Endothelial cell of umbilical vein (primary cell): ENCODE data around the gene SYCP2. TPM values are rescaled to one million over a fixed set of nuclear protein-coding genes. Genes with fewer than 3 reads are reported as not detected.

Source experiments
- BruUV-seq: library from RNA; stranded (reverse); fragments of 400-500 nt; replicated peaks from 2 replicates; lab custom pipeline; 2021; lab: Mats Ljungman, UMichigan
- CTCF ChIA-PET: fragments of 300-600, 350-600 bp; sonication (Branson Sonifier 250); formaldehyde crosslinking; loops from one replicate; lab custom pipeline; 2021; ENCODE audit warnings: antibody characterized with exemption, inconsistent platforms; lab: Charles Lee
- POLR2A ChIA-PET: fragments of 300-600, 350-600 bp; sonication (Branson Sonifier 250); formaldehyde crosslinking; loops from one replicate; lab custom pipeline; 2021; ENCODE audit warnings: antibody characterized with exemption, inconsistent platforms; lab: Charles Lee
- DNase-seq: peaks from one replicate; pipeline ENCODE4 v3.0.0-alpha.2; 2011; ENCODE audit warnings: low read depth, low spot score
- FAIRE-seq: peaks from 2 replicates; lab custom pipeline; 2011; peaks lifted over from hg19 to GRCh38; lab: Jason Lieb, UNC
- H2AFZ ChIP-seq: 2 replicates; pipeline ENCODE4 v1.6.0; 2012; ENCODE audit warnings: low read depth, low read length, control low read depth, inconsistent platforms
- H3K27ac ChIP-seq: 2 replicates; pipeline ENCODE4 v1.5.1; 2011; ENCODE audit warnings: low read depth, mild to moderate bottlenecking, control low read depth, low read length, moderate library complexity; ENCODE audit not compliant: insufficient read depth
- H3K27me3 ChIP-seq, 2 experiments: 2 replicates each; pipeline versions ENCODE4 v1.6.0 to v1.6.1; 2011; ENCODE audit warnings: low read length in 2 of 2, mixed read lengths in 1 of 2; ENCODE audit not compliant: control insufficient read depth in 2 of 2, insufficient read depth in 2 of 2
- H3K36me3 ChIP-seq, 2 experiments: 2 replicates in 1 of 2; 3 replicates in 1 of 2; pipeline ENCODE4 v1.5.1; 2011; ENCODE audit warnings: low read length in 2 of 2, mild to moderate bottlenecking in 1 of 2, moderate library complexity in 1 of 2; ENCODE audit not compliant: control insufficient read depth in 2 of 2, insufficient read depth in 2 of 2; ENCODE audit errors: extremely low read depth in 1 of 2
- H3K4me1 ChIP-seq: 3 replicates; pipeline ENCODE4 v1.5.1; 2011; ENCODE audit warnings: mild to moderate bottlenecking, low read length; ENCODE audit not compliant: control insufficient read depth, insufficient read depth; ENCODE audit errors: extremely low read depth
- H3K4me2 ChIP-seq: 2 replicates; pipeline ENCODE4 v1.6.1; 2011; ENCODE audit warnings: low read length, control low read depth, mixed read lengths; ENCODE audit not compliant: insufficient read depth
- H3K4me3 ChIP-seq, 3 experiments: fragments of 200-600 bp in 1 of 3; sonication (generic), shearing (Covaris generic) in 1 of 3; replicated peaks in 1 of 3; 2 replicates each; pipeline ENCODE4 v1.5.1; 2011 to 2016; ENCODE audit warnings: control low read depth in 3 of 3, low read length in 3 of 3, mild to moderate bottlenecking in 2 of 3, inconsistent platforms in 1 of 3, low read depth in 1 of 3, moderate library complexity in 1 of 3; ENCODE audit not compliant: insufficient read depth in 1 of 3
- H3K79me2 ChIP-seq: 2 replicates; pipeline ENCODE4 v1.6.0; 2012; ENCODE audit warnings: low read length, inconsistent platforms; ENCODE audit not compliant: control insufficient read depth, insufficient read depth
- H3K9ac ChIP-seq: replicated peaks from 2 replicates; pipeline ENCODE3; 2011; ENCODE audit warnings: low read length, control low read depth; ENCODE audit not compliant: insufficient read depth; ENCODE audit errors: extremely low read depth
- H3K9me1 ChIP-seq: replicated peaks from 3 replicates; pipeline ENCODE4 v1.6.0; 2011; ENCODE audit warnings: mild to moderate bottlenecking, low read length; ENCODE audit not compliant: control insufficient read depth, insufficient read depth; ENCODE audit errors: extremely low read depth
- H3K9me3 ChIP-seq: replicated peaks from 2 replicates; pipeline ENCODE4 v1.5.1; 2012; ENCODE audit warnings: low read length, inconsistent platforms; ENCODE audit not compliant: control insufficient read depth, insufficient read depth
- H4K20me1 ChIP-seq: replicated peaks from 2 replicates; pipeline ENCODE3; 2011; ENCODE audit warnings: mild to moderate bottlenecking, low read length; ENCODE audit not compliant: control insufficient read depth, insufficient read depth; ENCODE audit errors: extremely low read depth
- EZH2 ChIP-seq: IDR thresholded peaks from 2 replicates; pipeline ENCODE4 v1.6.1; 2012; ENCODE audit warnings: borderline replicate concordance, low read depth, mild to moderate bottlenecking, moderate library complexity, low read length, inconsistent platforms; ENCODE audit not compliant: severe bottlenecking
- FOS ChIP-seq: IDR thresholded peaks from 2 replicates; pipeline ENCODE4 v1.6.1; 2011; ENCODE audit warnings: mild to moderate bottlenecking, low read length, moderate library complexity, borderline replicate concordance; ENCODE audit not compliant: insufficient read depth
- GATA2 ChIP-seq: IDR thresholded peaks from 2 replicates; pipeline ENCODE4 v1.7.0; 2011; ENCODE audit warnings: low read depth, mild to moderate bottlenecking, moderate library complexity, mixed read lengths, low read length; ENCODE audit not compliant: insufficient read length, insufficient read depth
- JUN ChIP-seq: IDR thresholded peaks from 2 replicates; pipeline ENCODE4 v1.6.1; 2011; ENCODE audit warnings: borderline replicate concordance, low read depth; ENCODE audit not compliant: insufficient read length, insufficient read depth
- MYC ChIP-seq: IDR thresholded peaks from one replicate; pipeline ENCODE4 v1.6.1; 2011; ENCODE audit warnings: mild to moderate bottlenecking, low read depth, low read length
- POLR2A ChIP-seq: IDR thresholded peaks from 2 replicates; pipeline ENCODE4 v1.6.1; 2012; ENCODE audit warnings: low read depth, mild to moderate bottlenecking, control low read depth, low read length
- POLR2AphosphoS5 ChIP-seq: IDR thresholded peaks from 2 replicates; pipeline ENCODE4 v1.6.1; 2012; ENCODE audit warnings: low read depth, mild to moderate bottlenecking, control low read depth, low read length, moderate library complexity; ENCODE audit not compliant: insufficient read depth
- dilution Hi-C: fragments of 300-500 bp; cut with MboI; formaldehyde crosslinking; loops from one replicate; pipeline ENCODE4 v1.15.0; 2019; ENCODE audit warnings: low sequenced_read_pairs; ENCODE audit not compliant: extremely low pct_ligation_motif_present
- intact Hi-C: fragments of 100-400 bp; cut with micrococcal nuclease; formaldehyde crosslinking; loops from one replicate; pipeline ENCODE4 v1.10.0; 2022
- polyA plus RNA-seq, 4 experiments: library from polyadenylated mRNA; depleted of rRNA in 3 of 4; stranded (reverse) in 3 of 4; unstranded in 1 of 4; fragments of >200 nt; gene quantifications; 2 replicates each; pipeline versions ENCODE4 v1.2.1 to v1.2.3, GENCODE V29; 2011 to 2012; ENCODE audit warnings: missing spikeins in 1 of 4
- total RNA-seq: library from RNA; stranded (reverse); gene quantifications from 2 replicates; pipeline ENCODE4 v1.2.3, GENCODE V29; 2021
- TF ChIP-seq, protein P1 (sequence below), 2 donors: IDR thresholded peaks; 1 replicate in 1 of 2; 2 replicates in 1 of 2; pipeline ENCODE4 v1.5.1; 2011; ENCODE audit warnings: low read length in 2 of 2, mild to moderate bottlenecking in 2 of 2, moderate library complexity in 2 of 2, control low read depth in 1 of 2, inconsistent platforms in 1 of 2, low read depth in 1 of 2; ENCODE audit not compliant: insufficient read depth in 1 of 2; ENCODE audit errors: extremely low read depth in 1 of 2
- TF ChIP-seq, protein P2 (sequence below): IDR thresholded peaks from 2 replicates; pipeline ENCODE4 v1.6.1; 2011; ENCODE audit not compliant: insufficient read depth, insufficient read length

The SYCP2 gene
- total and polyA plus RNA-seq, 2 donors (not counting 3 experiments of a cell fraction or from before 2014, with no cell fraction given), result 0.07 to 0.35 TPM

DNA sequence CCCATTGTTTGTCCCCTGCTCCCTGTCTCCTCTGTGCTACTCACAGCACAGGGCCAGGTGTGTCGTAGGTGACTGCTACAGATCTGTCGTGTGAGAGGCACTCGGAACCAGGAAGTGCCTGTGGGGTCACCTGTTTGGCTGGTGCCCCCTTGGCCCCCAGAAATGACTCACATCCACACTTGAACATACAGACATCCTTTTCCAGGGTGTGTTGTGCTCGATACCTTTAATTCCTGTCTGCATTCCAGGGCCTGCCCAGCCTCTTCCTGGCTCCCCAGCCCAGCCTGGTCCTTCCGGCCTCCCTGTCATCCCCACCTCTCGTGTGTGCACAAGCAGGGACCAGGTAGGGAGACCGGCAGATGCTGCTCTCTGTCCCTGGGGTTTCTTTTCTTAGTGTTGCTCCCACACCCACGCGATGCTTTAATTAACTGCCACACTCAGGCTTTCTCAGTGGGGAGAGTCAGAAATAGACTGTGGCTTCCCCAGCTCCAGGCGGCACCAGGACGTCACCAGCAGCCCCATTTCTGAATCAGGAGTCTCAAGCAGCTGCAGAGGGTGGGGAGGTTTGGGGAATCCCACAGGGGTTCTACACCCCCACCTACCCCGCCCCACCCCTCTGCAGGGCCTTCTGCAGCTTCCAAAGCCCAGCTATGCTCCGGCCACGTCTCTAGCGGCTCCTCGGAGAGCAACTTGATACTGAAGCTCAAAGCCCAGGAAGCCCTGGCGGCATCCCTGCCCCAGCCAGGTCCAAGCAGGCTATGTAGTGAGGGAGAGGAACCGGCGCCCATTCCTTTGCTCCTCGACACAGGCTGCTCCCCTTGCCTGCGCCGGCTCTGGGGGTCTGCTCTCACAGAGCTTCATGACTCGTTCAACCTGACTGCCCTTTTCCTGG lies 102.2 kb downstream of the SYCP2 start:
- ChIA-PET POLR2A (no interaction called here), CTCF (no interaction called here)
- Histone ChIP-seq H3K36me3 (no peaks in the 10 kb centered on the region), H3K27ac (no peak overlapping the region), H3K4me3 (no peak overlapping the region), H3K9me1 (no peaks in the 10 kb centered on the region), H4K20me1 (no peaks in the 10 kb centered on the region), H3K27me3 (no peaks in the 10 kb centered on the region), H3K79me2 (no peaks in the 10 kb centered on the region), H2AFZ (no peak overlapping the region), H3K4me1 (peaks cover 2% of the 10 kb centered on the region), H3K4me2 (no peak overlapping the region), H3K9me3 (no peaks in the 10 kb centered on the region), H3K9ac (no peak overlapping the region)
- intact Hi-C loops (no loop called here), dilution Hi-C loops (no loop called here)
- FAIRE-seq (no peak), DNase-seq (no peak)
- no peak for TF ChIP-seq JUN
- TF ChIP-seq EZH2, result no peak
- TF ChIP-seq, protein P1, sequence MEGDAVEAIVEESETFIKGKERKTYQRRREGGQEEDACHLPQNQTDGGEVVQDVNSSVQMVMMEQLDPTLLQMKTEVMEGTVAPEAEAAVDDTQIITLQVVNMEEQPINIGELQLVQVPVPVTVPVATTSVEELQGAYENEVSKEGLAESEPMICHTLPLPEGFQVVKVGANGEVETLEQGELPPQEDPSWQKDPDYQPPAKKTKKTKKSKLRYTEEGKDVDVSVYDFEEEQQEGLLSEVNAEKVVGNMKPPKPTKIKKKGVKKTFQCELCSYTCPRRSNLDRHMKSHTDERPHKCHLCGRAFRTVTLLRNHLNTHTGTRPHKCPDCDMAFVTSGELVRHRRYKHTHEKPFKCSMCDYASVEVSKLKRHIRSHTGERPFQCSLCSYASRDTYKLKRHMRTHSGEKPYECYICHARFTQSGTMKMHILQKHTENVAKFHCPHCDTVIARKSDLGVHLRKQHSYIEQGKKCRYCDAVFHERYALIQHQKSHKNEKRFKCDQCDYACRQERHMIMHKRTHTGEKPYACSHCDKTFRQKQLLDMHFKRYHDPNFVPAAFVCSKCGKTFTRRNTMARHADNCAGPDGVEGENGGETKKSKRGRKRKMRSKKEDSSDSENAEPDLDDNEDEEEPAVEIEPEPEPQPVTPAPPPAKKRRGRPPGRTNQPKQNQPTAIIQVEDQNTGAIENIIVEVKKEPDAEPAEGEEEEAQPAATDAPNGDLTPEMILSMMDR (IDR thresholded peaks at IDR 0.05; ENCODE audit: extremely low read depth in 1 of 2, insufficient read depth in 1 of 2, low read depth in 1 of 2, low read length in 2 of 2), result no peak
- no peak for TF ChIP-seq POLR2A
- TF ChIP-seq POLR2AphosphoS5, result no peak
- TF ChIP-seq FOS, result no peak
- TF ChIP-seq GATA2, result no peak
- TF ChIP-seq, protein P2, sequence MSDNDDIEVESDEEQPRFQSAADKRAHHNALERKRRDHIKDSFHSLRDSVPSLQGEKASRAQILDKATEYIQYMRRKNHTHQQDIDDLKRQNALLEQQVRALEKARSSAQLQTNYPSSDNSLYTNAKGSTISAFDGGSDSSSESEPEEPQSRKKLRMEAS, result no peak
- TF ChIP-seq MYC, result no peak
- BruUV-seq, result no TSS peak
